HPDE6-E6E7 (cell line): ENCODE measurements around the gene CDRT15.
"Not testable (repeated sequence)": the region's sequence is repeated elsewhere in the genome, so short reads cannot be mapped to it uniquely, and the experiment has no call there.

Source experiments
- DNase-seq: peaks from one replicate; pipeline ENCODE4 v3.0.0; 2011; ENCODE audit warnings: missing footprints; ENCODE audit errors: extremely low spot score

The CDRT15 gene

GRCh38 chr17:14236762-14237161, at the start of gene CDRT15:
Gene CDRT15, minus strand, starts transcription at chr17:14236862. Its CDS starts 29 bp downstream, at chr17:14236833.
- DNase-seq = not testable (repeated sequence)

- no peak for DNase-seq
These were observed 46.1 kb upstream of the CDRT15 start for GRCh38 chr17:14282726-14283125.

- DNase-seq = no peak
These were observed 44.9 kb upstream of the CDRT15 start for GRCh38 chr17:14281530-14281929.

GRCh38 chr17:14276535-14277250, 40.0 kb upstream of the CDRT15 start:
- no peak for DNase-seq

- DNase-seq = no peak
These were observed 33.8 kb upstream of the CDRT15 start for GRCh38 chr17:14270508-14270907.

GRCh38 chr17:14269473-14269872, 32.8 kb upstream of the CDRT15 start:
- DNase-seq = no peak

GRCh38 chr17:14268264-14268663, 31.6 kb upstream of the CDRT15 start:
- no peak for DNase-seq

- DNase-seq = no peak
These were observed 24.7 kb upstream of the CDRT15 start for GRCh38 chr17:14261406-14261805.

- DNase-seq = no peak
These were observed 9.0 kb upstream of the CDRT15 start for GRCh38 chr17:14245629-14246028.

- no peak for DNase-seq
These were observed 8.3 kb upstream of the CDRT15 start for GRCh38 chr17:14245002-14245401.

- not testable (repeated sequence) for DNase-seq
These were observed 2.6 kb upstream of the CDRT15 start for GRCh38 chr17:14239271-14239670.

- DNase-seq = not testable (repeated sequence)
These were observed 630 bp downstream of the CDRT15 start for GRCh38 chr17:14236032-14236431.

GRCh38 chr17:14235047-14235446, 1.6 kb downstream of the CDRT15 start:
- not testable (repeated sequence) for DNase-seq

GRCh38 chr17:14231187-14231586, 5.5 kb downstream of the CDRT15 start:
- DNase-seq = not testable (repeated sequence)

GRCh38 chr17:14228903-14229302, 7.8 kb downstream of the CDRT15 start:
- no peak for DNase-seq

- no peak for DNase-seq
These were observed 9.6 kb downstream of the CDRT15 start for GRCh38 chr17:14227052-14227451.

GRCh38 chr17:14225254-14225980, 11.2 kb downstream of the CDRT15 start:
- DNase-seq = no peak

GRCh38 chr17:14222611-14223010, 14.1 kb downstream of the CDRT15 start:
- DNase-seq = no peak

GRCh38 chr17:14214271-14214670, 22.4 kb downstream of the CDRT15 start:
- no peak for DNase-seq

GRCh38 chr17:14212401-14212800, 24.3 kb downstream of the CDRT15 start:
- no peak for DNase-seq

GRCh38 chr17:14211801-14212200, 24.9 kb downstream of the CDRT15 start:
- DNase-seq = no peak

GRCh38 chr17:14211246-14211645, 25.4 kb downstream of the CDRT15 start:
- no peak for DNase-seq

GRCh38 chr17:14209215-14209614, 27.4 kb downstream of the CDRT15 start:
- DNase-seq = no peak
